ENCODE measurements around the gene ACVR1B. TPM values are rescaled to one million over a fixed set of nuclear protein-coding genes. Genes with fewer than 3 reads are reported as not detected.
A peak's percentile ranks its signal among the peaks of the same experiment; 100 is the strongest.

Gene ACVR1B
- total RNA-seq, 1 donor from 2014 or later: 10.8 TPM

DNA sequence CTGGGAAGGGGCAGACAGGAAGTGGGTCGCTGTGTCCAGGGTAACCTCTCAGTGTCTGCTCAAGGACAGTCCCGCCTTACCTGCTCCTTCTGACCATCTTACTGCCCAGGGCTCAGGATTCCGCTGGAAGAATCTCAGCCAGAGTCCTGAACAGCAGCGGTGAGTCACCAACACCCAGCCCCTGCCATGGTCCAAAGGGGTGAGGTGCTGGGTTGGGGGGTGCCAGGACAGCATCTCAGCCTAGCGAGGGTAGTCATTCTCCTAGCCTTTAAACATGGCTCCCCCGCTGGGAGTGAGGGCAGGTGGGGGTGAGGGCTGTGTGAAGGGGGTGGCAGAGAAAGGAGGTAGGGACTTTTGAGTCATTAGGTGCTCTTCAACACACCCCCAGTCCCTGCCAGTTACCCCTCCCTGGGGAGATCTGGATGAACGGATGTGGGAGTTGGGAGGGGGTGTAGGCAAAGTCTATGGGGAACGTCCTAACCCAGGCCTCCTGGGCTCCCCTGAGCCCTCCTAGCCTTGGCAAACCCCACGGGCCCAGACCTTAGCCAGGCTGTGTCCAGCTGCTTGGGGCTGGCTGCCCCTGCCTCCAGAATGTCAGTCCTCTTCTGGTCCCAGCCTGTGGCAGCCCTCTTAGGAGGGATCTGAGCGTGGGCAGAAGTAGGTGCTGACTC is 57.7 kb downstream of the ACVR1B start:
- ATAC-seq: peak; percentile 3
- DNase-seq (ENCODE audit: missing footprints): no peak
- intact Hi-C loops (cut with DNase I): no loop called here

DNA sequence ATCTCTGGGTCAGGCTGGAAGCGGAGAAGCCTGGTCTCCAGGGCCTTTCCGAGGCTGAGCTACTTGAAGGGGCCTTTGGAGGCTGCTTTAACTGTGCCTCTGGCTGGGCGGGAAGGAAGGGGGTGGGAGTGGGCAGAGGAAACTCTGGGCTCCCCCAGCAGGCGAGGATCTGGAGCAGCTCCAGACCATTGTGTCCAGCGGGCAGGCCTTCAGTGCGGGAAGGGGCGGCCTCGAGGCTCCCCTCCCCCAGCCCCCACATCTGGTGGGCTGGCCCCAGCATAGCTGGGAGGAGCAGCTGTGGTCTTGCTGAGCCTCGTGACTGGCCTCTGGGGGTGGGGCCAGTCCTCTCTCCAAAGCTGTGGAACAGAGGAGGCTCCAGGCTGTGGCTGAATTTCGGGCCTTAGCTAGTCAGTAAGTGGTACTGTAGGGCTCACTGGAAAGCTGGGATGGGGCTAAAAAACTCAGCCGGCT is 58.7 kb downstream of the ACVR1B start:
- ATAC-seq: peak; percentile 82
- intact Hi-C loops (cut with DNase I): no loop called here

GRCh38 chr12:52010692-52011601 is 59.4 kb downstream of the ACVR1B start:
- intact Hi-C loops (cut with DNase I): no loop called here
- DNase-seq (ENCODE audit: missing footprints) (no peak), ATAC-seq (no peak)

More for the DNA sequence above, 58.7 kb downstream of the ACVR1B start:
- peak; percentile 89 for DNase-seq (ENCODE audit: missing footprints)

DNA sequence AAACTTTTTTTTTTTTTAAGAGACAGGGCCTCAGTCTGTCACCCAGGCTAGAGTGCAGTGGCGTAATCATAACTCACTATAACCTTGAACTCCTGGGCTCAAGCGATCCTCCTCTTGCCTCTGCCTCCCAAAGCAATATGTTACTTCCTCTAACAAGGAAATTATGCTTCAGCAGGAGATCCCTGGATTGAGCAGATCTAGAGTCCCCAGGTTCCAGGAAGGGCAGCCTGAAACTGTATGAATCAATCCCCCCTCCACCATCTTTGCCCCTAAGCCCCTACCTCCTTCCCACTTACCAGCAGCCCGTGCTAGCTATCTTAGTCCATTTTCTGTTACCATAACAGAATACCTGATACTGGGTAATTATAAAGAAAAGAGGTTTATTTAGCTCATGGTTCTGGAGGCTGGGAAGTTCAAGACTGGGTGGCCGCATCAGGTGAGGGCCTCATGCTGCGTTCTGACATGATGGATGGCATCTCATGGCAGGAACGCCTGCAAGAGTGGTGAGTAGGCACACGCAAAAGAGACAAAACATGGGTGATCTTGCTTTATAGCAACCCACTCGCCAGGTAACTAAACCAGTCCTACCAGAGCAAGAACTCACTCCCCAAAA is 60.2 kb downstream of the ACVR1B start:
- DNase-seq (ENCODE audit: missing footprints) (peak; percentile 0), ATAC-seq (no peak)
- intact Hi-C loops (cut with DNase I): no loop called here

DNA sequence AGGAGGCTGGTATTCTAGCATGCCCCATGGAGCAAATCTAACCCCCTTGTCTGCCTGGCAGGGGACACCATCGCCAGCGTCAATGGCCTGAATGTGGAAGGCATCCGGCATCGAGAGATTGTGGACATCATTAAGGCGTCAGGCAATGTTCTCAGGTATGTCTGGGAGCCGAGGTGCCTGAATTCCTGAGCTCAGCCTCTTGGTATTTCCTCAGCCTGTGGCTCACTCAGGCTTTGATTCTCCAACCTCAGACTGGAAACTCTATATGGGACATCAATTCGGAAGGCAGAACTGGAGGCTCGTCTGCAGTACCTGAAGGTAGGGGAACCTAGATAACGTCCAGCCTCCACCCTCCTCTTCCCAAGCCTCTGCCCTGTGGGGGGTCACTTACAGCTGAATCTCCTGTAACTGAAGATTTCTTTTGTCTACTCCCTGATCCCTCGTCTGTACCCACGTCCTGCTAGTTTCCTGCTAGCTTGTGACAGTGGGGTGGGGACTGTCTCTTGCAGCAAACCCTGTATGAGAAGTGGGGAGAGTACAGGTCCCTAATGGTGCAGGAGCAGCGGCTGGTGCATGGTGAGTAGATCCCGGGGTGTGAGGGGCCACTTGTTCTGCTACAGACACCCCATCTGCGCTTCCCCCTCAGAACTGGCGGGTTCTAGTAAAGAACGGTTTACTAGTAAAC is 62.3 kb downstream of the ACVR1B start:
- intact Hi-C loops (cut with DNase I): no loop called here
- no peak for ATAC-seq
- peak; percentile 33 for DNase-seq (ENCODE audit: missing footprints)

DNA sequence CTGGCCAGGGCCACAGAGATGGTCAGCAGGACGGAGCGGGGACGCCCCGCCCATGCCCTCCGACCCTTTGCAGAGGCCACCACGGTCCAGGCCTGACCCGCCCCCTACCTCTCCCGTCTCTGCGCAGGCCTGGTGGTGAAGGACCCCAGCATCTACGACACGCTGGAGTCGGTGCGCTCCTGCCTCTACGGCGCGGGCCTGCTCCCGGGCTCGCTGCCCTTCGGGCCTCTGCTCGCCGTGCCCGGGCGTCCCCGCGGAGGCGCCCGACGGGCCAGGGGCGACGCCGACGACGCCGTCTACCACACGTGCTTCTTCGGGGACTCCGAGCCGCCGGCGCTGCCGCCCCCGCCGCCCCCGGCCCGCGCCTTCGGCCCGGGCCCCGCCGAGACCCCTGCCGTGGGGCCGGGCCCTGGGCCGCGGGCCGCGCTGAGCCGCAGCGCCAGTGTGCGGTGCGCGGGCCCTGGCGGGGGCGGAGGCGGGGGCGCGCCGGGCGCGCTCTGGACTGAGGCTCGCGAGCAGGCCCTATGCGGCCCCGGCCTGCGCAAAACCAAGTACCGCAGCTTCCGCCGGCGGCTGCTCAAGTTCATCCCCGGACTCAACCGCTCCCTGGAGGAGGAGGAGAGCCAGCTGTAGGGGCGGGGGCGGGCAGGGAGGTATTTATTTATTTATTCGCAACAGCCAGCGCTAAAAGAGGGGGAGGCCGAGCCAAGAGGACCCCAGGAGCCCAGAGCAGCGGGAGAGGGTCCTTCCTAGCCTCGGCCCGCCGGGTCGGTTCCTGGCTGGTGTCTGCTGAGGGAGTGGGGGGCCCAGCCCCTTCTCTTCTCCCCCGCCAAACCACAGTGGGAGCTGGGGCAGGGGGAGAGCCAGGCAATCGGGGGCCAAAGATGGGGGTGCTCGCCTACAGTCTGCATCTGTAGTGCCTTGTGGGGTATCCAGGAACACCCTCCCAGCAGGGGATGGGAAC is 63.4 kb downstream of the ACVR1B start:
- ATAC-seq: no peak
- intact Hi-C loops (cut with DNase I): no loop called here
- DNase-seq (ENCODE audit: missing footprints): peak; percentile 41

GRCh38 chr12:52015532-52016041 is 64.1 kb downstream of the ACVR1B start:
- ATAC-seq (no peak), DNase-seq (ENCODE audit: missing footprints) (peak; percentile 27)
- intact Hi-C loops (cut with DNase I): no loop called here

- intact Hi-C loops (cut with DNase I): no loop called here
- ATAC-seq (no peak), DNase-seq (ENCODE audit: missing footprints) (peak; percentile 27)
Observed at GRCh38 chr12:52018433-52019112, 67.1 kb downstream of the ACVR1B start.

- intact Hi-C loops (cut with DNase I): no loop called here
- DNase-seq (ENCODE audit: missing footprints): peak; percentile 58
- ATAC-seq: no peak
Observed at GRCh38 chr12:52019113-52019770, 67.7 kb downstream of the ACVR1B start.

- ATAC-seq: no peak
- intact Hi-C loops (cut with DNase I): no loop called here
- DNase-seq (ENCODE audit: missing footprints): peak; percentile 68
Observed at GRCh38 chr12:52020539-52021336, 69.2 kb downstream of the ACVR1B start.

DNA sequence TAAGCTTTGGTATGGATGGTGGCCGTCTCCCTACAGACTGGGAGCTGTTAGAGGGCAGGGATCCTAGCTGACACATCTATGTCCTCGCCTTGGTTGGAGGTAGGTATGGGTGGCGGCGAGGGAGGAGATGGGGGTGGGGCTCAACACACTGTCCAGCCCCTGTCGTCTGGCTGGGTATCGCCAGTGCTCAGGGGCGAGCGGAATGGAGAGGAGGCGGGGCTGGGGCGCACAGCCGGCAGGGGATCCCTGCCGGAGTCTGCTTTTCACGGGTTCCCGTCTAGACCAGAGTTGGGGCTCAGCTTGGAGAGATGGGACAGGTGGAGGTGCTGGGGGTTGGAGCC is 71.3 kb downstream of the ACVR1B start:
- DNase-seq (ENCODE audit: missing footprints) (no peak), ATAC-seq (no peak)
- intact Hi-C loops (cut with DNase I): loop anchor here (1.0 kb wide), 2 partner anchors 19 to 30 kb away; no protein-coding TSS in a partner anchor

GRCh38 chr12:52023182-52023975 is 71.9 kb downstream of the ACVR1B start:
- peak; percentile 62 for ATAC-seq
- DNase-seq (ENCODE audit: missing footprints): peak; percentile 96
- intact Hi-C loops (cut with DNase I): loop anchor here (1.0 kb wide), 2 partner anchors 19 to 30 kb away; no protein-coding TSS in a partner anchor

DNA sequence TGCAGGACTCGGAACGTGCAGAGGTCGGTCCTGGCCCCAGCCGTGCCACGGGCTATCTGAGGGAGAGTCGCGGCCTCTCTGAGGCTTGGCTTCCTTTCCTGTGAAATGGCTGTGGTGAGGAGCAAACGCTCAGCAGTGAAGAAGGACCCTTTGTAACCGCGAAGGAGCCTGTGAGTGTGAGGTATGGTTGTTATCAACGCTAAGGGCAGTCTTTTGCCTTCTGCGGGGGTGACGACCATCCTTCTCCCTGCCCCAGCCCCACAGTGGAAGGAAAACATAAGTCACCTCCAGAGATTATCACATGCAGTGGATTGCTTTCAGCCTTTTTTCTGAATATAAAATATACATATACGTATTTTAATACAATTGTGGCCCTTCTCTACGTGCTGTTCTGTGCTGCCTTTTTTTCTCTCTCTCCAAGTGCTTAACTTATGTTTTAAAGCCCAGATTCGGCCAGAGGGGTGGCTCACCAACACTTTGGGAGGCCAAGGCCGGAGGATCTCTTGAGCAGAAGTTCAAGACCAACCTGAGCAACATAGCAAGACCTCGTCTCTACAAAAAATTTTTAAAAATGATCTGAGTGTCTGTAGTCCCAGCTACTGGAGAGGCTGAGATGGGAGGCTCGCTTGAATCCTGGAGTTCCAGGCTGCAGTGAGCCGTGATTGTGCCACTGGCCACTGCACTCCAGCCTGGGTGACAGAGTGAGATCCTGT is 72.6 kb downstream of the ACVR1B start:
- DNase-seq (ENCODE audit: missing footprints) (peak; percentile 50), ATAC-seq (no peak)
- intact Hi-C loops (cut with DNase I): loop anchor here (1.0 to 2.0 kb wide), 3 partner anchors 20 to 95 kb away; no protein-coding TSS in a partner anchor

DNA sequence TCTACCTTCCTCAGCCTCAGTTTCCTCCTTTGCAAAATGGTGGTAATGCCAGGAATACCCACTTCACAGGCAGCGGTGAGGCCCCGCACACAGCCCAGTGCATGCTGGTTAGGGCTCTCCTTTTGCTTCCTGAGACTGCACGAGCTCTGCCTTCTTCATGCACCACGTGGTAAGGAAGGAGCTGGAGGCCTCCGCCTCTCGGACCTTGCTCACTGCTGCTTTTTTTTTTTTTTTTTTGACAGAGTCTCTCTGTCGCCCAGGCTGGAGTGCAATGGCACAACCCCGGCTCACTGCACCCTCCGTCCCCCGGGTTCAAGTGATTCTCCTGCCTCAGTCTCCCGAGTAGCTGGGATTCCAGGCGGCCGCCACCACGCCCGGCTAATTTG is 73.3 kb downstream of the ACVR1B start:
- ATAC-seq: no peak
- peak; percentile 76 for DNase-seq (ENCODE audit: missing footprints)
- intact Hi-C loops (cut with DNase I): loop anchor here (1.0 to 2.0 kb wide), 4 partner anchors 26 to 94 kb away; partner anchors contain the start of genes ATG101 and NR4A1
